HG03558 (cell line): ENCODE data around the gene TTLL1.

Source experiments
- ATAC-seq: cut with Tn5 transposase; IDR thresholded peaks from one replicate; pipeline ENCODE4 v1.9.1; 2021; ENCODE audit warnings: moderate number of reproducible peaks; ENCODE audit not compliant: unreplicated experiment; ENCODE audit errors: extremely low read depth

The TTLL1 gene

DNA sequence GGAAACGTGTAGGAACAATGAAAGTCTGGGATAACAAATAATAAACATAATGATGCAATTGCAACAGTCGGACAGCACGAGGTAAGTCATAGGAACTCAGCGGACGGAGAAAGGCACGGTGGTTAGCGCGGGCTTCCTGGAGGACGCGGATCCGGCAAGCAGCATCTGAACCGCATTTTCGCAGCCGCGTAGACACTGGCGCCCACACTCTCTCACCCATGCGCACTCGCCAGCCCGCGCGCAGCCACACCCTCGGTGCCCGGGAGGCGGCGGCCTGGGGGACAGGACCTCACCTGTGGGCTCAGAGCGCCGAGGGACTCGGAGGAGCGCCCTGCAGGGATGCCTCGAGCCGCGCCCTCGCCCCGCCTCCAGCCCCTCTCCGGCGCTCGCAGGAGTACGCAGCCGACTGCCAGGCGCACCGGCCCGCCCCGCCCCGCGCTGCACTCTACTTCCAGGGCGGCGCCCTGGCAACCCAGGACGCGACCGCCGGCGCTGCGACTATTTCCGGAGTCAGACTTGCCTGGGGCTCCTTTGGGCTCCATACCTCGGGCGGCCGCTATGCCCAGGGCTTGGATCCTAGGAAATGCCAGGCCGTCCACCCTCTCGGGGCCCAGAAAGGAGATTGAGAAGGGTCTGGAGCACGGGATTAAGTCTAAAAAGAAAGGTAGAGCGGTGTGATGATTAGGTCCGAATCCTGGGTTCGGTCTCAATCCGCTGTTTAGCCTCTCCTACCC, at the start of gene TTLL1:
TTLL1 (minus strand) TSS at position 408 of the 734 bp plus-strand sequence. CDS start 13,805 bp downstream, outside the sequence.
- no peak for ATAC-seq

DNA sequence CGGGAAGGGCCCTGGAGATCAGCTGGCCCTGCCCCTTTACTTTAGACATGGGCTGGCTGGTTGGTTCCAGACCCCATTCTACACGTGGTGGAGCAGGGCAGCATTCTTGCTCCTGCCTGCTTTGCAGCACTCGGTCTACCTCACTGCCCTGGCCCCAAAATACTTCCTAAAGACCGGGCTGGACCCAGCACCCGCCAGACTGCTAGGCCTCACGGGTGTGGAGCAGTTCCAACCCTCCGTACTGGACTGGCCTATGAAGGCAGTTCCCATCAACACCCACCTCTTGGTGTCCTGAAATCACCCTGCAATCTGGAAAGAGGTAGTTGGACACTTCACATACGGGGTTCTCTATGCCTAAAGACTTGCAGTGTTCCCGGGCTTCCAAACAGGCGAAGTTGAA, 47.6 kb upstream of the TTLL1 start:
- ATAC-seq: no peak

DNA sequence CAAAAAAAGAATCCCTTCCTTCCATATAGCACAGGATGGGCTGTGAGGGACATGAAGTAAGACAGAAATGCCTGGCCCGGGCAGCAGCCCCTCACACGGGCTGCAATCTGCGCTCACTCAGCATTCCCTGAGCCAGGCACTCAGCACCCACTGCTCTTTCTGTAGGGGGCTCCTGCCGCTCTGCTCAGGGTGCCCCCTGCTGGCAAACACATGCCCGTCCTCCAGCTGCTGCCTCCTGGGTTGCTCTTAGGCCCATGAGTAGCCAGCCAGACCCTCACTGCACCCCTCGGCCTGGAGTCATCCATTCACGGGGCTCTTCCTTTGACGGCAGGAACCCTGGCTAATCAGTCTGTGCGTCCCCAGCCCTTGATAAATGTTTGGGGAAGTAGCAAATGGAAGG, 47.1 kb upstream of the TTLL1 start:
- no peak for ATAC-seq

DNA sequence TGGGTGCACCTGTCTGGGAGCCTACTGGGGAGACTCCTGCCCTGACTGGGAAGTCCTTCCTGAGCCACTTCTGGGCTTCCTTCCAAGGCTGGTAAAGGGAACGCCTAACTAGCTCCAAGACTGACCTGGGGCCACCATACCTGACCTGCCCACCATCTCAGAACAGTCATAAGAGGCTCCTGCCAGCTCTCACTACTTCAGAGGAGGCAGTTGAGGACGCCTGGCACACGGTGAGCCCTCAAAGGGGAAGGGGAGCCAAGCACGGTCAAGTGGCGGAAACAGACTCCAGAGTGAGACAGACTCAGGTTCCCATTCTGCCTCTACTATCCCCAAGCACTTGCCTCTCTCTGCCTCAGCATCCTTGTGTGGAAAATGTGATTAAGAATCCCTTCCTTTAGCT, 46.4 kb upstream of the TTLL1 start:
- ATAC-seq: no peak

DNA sequence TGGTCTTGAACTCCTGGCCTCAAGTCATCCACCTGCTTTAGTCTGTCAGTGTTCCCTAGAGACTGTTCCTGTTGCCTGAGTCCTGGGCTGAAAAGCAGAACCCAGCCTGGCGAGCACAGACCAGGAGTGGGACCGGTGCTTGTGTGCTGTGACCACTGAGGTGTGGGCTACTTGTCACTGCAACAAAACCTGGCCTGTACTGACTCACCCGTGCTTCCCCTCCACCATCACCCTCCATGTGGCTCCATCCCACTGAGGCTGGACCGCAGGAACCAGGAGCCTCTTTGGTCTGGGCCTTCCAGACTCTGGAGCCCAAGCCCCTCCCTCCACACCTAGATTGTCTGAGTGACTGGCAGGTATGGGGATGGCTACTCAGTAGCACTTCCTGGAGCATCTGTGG, 45.4 kb upstream of the TTLL1 start:
- ATAC-seq: no peak

DNA sequence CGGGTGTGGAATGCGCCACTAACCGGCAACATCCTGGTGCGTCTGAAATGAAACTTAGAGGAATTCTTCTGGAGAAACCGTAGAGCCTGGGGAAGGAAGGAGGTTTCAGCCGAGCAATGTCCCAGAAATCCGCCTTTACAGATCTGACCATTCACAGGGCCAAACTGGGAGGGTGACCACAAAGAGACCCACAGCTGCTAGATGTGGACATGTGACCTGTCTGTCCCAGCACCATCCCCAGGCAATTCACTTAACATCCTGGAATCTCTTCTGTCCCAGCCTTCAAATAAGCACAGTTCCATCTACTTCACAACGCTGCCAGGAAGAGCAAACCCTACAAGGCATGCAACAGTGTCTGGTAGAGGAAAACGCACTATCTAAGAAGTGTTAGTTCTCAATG, 44.2 kb upstream of the TTLL1 start:
- no peak for ATAC-seq

DNA sequence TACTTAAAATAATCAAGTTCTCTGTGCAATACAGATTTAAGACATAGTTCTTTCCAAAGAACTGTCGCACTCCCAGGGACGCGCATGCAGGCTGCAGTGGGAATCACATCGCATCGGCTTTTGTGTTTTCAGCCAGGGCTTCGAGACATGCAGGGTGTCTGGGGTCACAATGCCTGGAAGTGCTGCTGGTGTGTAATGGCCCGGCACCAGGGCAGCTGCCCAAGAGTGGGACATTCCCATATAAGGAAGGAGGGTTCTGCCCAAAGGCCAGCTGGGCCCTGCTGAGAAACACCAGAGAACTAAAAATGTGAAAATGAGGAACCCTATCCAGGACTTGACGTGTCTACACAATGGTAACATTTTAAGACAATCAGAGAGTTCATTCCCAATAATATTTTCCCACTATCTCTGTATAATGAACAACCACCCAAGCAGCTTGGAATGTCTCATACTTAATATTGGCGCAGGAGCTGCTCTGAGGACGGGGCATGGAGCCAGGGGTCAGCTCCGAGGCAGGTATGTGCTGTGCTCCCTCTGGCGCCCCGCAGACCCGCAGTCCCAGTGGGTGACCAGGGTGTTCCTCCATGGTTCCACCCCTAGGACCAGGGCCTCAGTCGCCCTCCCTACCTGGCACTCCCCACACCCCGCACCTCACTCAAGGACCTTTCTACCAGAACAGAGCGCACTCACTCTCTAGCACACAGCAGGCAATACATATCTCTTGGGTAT, 42.7 kb upstream of the TTLL1 start:
- no peak for ATAC-seq

DNA sequence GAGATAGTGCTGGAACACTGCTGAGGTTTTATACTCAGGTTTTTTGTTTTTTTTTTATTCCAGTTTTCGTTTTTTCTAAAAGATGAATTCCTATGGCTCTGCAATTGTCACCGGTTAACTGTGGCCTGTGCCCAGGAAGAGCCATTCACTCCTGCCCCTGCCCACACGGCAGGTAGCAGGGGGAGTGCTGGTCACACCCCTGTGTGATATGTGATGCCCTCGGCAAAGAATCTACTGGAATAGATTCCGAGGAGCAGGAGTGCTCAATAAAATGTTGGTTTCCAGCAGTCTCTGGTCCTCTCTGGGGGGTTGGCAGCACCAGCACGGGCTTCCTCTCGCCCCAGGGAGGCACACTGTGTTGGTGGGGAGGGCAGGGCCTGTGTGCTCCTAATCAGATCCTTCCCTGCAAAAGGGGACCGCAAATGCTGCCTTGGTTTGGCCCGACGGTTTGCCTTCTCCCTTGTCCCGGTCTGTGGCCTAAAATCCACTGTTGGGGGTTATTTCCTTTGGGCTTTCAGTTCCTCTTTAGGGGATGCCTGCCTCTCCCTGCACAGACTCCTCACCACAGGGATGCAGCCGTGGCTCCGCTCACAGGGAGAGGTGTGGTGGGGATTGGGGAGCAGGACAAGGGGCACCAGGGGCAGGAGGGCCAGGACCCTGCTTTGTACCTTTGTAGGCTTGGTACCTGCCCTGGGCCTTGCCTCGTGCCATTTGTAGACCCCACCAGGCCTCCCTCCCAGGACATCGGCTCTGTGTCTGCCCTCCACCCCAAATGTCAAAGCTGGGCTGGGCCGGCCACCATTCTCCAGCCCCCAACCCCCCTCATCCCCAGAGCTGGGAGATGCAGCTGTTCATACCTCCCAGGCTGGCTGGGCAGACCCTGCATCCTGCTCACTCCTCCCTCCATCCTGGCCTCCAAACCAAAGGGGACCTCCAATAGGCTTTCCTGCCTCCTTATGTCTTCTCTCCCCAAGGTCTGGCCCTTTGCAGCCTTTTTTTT, 40.5 kb upstream of the TTLL1 start:
- ATAC-seq: no peak

DNA sequence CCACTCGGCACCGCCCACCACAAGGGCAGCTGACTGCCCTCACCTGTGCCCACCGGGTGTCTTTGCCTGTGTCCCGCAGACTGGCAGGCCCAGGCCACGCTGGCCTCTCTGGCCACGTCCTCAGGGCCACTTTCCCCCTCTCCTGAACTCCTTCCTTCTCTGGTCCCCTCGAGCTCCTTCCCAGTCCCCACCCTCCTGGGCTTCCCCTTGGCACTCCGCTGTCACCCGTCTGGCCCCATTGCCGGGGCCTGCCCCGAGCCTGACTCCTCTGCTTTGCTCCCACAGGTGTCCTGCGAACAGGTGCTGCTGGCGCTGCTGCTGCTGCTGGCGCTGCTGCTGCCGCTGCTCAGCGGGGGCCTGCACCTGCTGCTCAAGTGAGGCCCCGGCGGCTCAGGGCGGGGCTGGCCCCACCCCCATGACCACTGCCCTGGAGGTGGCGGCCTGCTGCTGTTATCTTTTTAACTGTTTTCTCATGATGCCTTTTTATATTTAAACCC, 39.8 kb upstream of the TTLL1 start:
- ATAC-seq: no peak

DNA sequence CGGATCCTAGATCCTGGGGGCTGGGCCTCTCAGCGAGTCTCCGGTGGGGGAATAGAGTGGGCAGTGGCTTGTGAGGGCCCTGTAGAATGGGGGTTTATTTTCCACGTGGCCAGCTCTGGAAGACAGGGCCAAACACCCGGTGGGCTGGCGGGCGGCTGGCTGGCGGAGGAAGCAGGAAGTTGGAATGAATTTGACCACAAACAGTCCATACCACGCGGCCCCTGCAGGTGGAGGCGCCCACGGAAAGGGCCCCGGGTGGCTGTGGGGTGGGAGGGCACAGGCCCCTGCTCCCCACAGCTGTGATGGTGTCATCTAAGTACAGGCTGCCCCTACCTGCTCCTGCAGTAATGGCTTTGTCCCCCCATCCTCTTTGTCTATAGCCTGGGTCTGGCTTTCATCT, 38.9 kb upstream of the TTLL1 start:
- no peak for ATAC-seq

DNA sequence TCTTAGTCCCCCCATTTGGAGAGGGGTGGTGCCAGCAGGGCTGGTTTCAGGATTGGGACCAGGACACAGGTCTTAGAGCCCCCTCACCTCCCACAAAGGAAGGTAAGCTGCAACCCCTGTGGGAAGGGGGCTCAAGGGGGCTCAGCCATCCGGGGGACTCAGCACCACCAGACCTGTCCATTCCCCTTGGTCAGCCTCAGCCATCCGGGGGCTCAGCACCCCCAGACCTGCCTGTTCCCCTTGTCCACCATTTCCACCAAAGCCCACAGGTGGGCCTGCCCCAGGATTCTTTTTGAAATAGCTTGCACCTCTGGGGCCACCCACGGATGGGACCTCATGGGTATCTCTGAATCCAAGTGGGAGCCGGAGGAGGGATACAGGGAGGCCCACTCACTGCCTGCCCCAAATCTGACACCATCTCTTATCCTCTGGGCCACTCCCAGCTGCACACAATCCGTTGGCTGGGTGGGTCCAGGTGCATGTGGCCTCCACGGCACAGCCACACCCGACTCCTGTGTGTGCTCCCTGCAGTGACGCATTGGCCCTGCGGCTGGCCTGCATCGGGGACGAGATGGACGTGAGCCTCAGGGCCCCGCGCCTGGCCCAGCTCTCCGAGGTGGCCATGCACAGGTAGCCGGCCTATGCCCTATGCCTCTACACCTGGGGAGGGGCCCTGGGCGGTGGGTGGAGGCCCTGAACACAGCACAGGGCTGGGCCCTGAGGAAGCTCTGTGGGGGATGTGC, 38.1 kb upstream of the TTLL1 start:
- no peak for ATAC-seq

DNA sequence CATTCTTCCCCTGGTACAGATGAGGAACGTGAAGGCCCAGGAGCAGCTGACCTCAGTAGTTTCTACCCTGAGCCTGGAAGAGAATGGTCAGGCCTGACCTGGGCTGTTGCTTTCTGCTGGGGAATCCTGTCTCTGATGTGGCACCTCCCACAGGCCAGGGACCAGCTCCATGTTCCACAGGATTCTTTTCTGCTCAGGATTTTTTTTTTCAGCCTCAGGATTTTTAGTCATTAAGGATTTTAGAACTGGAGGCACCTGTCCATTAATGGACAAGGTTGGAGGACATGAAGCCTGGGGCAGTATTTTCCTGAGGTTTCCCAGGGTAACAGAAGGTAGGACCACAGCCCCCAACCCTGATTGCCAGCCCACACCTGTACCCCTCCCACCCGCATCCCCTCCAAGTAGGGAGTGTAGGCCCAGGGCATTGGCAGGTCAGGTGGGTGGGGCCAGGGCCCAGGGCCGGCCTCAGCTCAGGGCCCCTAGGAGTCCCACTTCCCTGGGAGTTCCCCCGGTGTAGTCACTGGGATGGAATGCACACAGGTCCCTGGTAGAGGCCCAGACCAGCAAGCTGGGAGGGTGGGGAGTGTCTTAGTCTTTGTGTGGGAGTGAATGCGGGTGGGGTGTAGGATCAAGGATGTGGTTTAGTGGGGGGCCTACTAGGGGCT, 37.4 kb upstream of the TTLL1 start:
- ATAC-seq: no peak

DNA sequence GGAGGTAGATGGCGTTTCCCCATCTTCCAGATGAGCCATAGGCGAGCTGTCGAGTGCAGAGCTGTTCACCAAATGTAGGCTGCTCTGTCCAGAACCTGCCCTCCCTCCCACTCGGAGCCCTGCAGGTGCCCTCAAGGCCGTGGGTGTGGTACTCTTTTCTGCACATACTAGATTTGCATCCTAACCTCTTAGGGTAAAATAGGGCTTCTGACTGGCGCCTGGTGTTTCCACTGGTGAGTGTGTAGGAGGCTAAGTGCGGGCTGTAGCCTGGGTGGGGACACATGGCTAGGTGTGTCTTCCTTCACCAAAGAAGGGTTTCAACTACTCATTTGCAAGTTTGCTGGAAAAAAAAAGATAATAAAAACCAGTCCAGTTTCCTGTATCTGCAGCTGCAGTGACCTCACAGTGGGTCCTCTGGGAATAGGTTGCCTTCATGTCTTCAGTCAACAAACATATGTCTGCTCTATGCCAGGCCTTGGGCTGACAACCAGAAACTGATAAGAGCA, 29.8 kb upstream of the TTLL1 start:
- ATAC-seq: no peak

DNA sequence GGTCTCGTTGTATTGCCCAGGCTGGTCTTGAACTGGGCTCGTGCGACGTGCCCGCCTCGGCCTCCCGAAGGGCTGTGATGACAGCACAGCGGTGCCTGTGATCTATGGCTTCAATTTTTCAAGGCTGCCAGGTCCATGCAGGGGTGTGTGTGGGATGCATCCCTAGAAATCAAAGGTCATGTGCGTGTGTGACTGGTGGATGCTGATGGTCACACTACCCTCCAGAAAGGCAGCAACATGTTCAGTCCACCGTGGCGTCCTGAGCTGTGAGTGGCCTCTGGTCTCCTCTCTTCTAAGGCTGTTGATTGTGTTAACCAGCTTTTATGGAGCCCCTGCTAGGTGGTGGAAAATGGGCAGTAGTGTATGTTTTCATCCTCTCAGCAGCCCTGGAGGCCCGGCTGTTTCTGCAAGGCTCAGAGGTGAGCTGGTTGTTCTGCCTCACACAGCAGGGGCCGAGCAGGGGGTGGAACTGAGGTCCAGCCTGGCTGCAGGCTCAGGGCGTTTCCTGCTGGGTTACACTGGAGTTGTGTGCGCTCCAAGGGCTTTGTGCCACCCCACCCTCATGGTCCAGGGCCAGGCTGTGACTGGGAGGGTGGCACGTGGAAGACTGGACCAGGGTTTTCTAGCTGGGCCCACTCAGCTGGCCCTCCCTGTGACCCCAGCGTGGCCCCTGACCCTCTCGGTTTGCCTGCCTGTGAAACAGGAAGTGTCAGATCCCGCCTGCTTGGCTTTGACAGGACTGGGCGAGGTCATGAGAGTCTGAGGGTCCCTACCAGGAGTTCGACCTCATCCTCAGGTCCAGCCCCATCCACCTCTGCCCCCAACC, 29.0 kb upstream of the TTLL1 start:
- ATAC-seq: no peak

DNA sequence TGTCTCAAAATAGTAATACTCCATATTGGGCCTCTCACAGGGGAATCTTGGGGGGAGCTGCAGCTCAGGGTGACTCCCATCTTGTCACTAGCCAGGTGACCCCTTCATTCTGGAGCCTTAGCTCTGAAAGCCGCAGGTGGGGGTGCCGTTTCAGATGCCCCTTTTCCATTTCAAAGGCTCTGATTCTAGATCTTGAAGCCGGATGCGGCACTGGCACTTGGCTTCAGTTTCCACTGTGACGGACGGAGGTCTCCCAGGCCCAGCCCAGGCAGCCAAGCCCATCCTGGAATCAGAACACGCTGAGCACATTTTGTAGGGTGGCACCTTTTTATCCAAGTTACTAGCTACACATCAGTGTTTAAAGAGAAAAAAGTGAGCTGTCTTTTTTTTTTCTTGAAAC, 27.7 kb upstream of the TTLL1 start:
- no peak for ATAC-seq

DNA sequence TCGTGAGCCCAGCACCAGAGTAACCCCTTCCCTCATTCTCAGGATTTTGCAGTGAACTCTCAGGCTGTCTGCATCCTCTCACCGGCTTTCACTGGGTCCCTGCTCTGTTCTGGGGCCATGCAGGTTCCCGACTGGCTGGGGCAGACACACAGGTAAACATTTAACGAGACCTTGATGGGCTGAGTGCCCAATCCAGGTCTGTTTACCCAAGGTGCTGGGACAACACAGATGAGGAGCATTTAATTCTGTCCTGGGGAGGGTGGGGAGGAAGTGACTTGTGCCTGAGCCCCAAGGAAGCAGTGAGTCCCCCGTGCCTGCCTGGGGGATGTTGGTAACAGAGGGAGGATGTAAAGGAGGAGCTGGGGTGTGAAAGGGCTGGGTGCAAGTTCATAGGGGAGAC, 25.8 kb upstream of the TTLL1 start:
- ATAC-seq: no peak

DNA sequence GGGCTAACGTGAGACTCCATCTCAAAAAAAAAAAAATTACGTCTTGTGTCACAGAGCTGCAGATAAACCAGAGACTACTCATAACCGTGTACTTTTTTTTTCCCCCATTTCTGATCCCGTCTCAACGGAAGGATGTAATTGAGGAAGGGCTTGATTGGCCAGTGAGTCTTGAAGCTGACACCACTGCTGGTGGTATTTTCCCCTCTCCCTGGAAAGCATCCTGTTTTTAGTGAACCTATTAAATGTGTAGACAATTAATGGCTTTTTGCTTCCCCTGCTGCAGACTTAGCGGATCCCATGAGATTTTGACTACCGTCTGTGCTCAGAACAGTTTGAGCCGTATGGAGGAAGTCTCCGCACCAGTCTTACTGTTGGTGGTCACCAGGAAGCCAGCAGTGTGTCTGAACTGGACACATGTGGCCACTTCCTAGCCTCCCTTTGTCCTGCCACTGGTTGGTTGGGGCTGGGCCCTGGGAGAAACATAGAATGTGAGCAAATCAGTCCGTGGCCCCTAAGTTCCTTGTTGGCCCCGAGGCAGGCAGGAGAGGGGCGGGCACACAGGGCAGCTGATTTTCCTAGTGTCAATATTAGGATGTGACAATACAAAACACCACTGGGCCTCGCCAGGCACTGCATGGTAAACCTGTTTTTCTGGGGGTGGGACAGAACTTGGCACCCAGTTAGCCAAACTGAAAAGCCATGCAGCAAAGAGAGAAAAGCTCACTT, 24.5 kb upstream of the TTLL1 start:
- no peak for ATAC-seq
